ENCODE data around the gene RPL32.

DNA sequence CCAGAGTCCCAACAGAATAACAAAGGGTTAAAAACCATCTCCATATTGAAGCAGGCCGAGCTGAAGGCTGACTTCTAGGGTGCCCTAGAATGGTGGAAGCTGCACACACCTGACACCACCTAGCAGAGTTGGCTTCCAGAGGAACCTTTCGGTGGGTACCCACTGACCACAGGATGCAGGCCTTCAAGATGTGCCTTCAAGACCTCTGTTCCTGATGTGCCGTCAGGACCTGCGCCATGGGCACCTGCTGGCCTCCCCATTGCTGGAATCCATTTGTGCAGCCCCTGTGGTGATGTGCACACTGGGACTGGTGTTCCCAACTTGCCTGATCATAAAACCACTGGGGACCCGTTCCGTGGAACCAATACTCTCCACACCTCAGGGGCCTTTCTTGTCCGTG is 35.7 kb upstream of the RPL32 start:
- no peak for TF ChIP-seq HMG20B (CRISPR knock-in tag; IDR thresholded peaks at IDR 0.05)
- TF ChIP-seq ZNF140 (CRISPR knock-in tag; IDR thresholded peaks at IDR 0.05), result no peak
- no peak for TF ChIP-seq HDGF (IDR thresholded peaks at IDR 0.05)
- TF ChIP-seq MXI1 (IDR thresholded peaks at IDR 0.05; ENCODE audit: low read depth, low read length), result no peak
- TF ChIP-seq, protein P1, sequence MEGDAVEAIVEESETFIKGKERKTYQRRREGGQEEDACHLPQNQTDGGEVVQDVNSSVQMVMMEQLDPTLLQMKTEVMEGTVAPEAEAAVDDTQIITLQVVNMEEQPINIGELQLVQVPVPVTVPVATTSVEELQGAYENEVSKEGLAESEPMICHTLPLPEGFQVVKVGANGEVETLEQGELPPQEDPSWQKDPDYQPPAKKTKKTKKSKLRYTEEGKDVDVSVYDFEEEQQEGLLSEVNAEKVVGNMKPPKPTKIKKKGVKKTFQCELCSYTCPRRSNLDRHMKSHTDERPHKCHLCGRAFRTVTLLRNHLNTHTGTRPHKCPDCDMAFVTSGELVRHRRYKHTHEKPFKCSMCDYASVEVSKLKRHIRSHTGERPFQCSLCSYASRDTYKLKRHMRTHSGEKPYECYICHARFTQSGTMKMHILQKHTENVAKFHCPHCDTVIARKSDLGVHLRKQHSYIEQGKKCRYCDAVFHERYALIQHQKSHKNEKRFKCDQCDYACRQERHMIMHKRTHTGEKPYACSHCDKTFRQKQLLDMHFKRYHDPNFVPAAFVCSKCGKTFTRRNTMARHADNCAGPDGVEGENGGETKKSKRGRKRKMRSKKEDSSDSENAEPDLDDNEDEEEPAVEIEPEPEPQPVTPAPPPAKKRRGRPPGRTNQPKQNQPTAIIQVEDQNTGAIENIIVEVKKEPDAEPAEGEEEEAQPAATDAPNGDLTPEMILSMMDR (IDR thresholded peaks at IDR 0.05 in 2 of 3, conservative IDR thresholded peaks at IDR 0.05 in 1 of 3; ENCODE audit: insufficient read depth in 2 of 3, low read depth in 1 of 3, low read length in 3 of 3), result no peak
- TF ChIP-seq ELF4 (CRISPR knock-in tag; IDR thresholded peaks at IDR 0.05), result no peak
- no peak for TF ChIP-seq ZNF766 (CRISPR knock-in tag; conservative IDR thresholded peaks at IDR 0.05)
- TF ChIP-seq TAF1 (IDR thresholded peaks at IDR 0.05; ENCODE audit: control insufficient read depth, extremely low read depth, insufficient read depth, low read length, severe bottlenecking), result no peak
- no peak for TF ChIP-seq POLR2A (conservative IDR thresholded peaks at IDR 0.05)
- TF ChIP-seq POLR2AphosphoS5 (IDR thresholded peaks at IDR 0.05; ENCODE audit: control insufficient read depth, insufficient read depth, low read depth, low read length), result no peak
- TF ChIP-seq CHD4 (IDR thresholded peaks at IDR 0.05; ENCODE audit: insufficient read depth, insufficient replicate concordance, low read depth, low read length, poor library complexity, severe bottlenecking), result no peak
- no peak for TF ChIP-seq SMC3 (conservative IDR thresholded peaks at IDR 0.05; ENCODE audit: insufficient read depth, low read depth, low read length)
- TF ChIP-seq SIX5 (IDR thresholded peaks at IDR 0.05; ENCODE audit: borderline replicate concordance in 1 of 2, insufficient read depth in 1 of 2, low read depth in 1 of 2, low read length in 2 of 2), result no peak
- no peak for TF ChIP-seq POLR3A (IDR thresholded peaks at IDR 0.05; ENCODE audit: borderline replicate concordance, extremely low read depth, insufficient read depth, insufficient read length)
